ENCODE measurements around the gene BTG2.
A peak's percentile ranks its signal among the peaks of the same experiment; 100 is the strongest.

- TF ChIP-seq CTCF (IDR thresholded peaks at IDR 0.05) (no peak), POLR2A (IDR thresholded peaks at IDR 0.05) (peak; percentile 99 to 100)
These were observed at the start of gene BTG2 for GRCh38 chr1:203304919-203305808.

Measured in thyroid gland (tissue), 4 donors.